ENCODE data around the gene PRICKLE3. TPM values are rescaled to one million over a fixed set of nuclear protein-coding genes. Genes with fewer than 3 reads are reported as not detected.
"Not testable (repeated sequence)": the region's sequence is repeated elsewhere in the genome, so short reads cannot be mapped to it uniquely, and the experiment has no call there.

Gene PRICKLE3
- total RNA-seq, 1 donor from 2014 or later: 4.2 TPM

GRCh38 chrX:49175435-49176274 is 10.5 kb downstream of the PRICKLE3 start:
- H3K9me3 Mint-ChIP-seq: peaks cover 4% of the 10 kb centered on the region
- peaks cover 6% of the 10 kb centered on the region for H3K36me3 Mint-ChIP-seq (ENCODE audit: low read depth)
- no peak for DNase-seq (ENCODE audit: low read depth, low spot score)
- no peak overlapping the region for H3K4me3 Mint-ChIP-seq
- H3K27ac Mint-ChIP-seq (ENCODE audit: unreplicated experiment): no peak overlapping the region
- H3K4me1 Mint-ChIP-seq: peaks cover 5% of the 10 kb centered on the region
- H3K27me3 Mint-ChIP-seq (ENCODE audit: low read depth): peaks cover 35% of the 10 kb centered on the region
- TF ChIP-seq, protein P1, sequence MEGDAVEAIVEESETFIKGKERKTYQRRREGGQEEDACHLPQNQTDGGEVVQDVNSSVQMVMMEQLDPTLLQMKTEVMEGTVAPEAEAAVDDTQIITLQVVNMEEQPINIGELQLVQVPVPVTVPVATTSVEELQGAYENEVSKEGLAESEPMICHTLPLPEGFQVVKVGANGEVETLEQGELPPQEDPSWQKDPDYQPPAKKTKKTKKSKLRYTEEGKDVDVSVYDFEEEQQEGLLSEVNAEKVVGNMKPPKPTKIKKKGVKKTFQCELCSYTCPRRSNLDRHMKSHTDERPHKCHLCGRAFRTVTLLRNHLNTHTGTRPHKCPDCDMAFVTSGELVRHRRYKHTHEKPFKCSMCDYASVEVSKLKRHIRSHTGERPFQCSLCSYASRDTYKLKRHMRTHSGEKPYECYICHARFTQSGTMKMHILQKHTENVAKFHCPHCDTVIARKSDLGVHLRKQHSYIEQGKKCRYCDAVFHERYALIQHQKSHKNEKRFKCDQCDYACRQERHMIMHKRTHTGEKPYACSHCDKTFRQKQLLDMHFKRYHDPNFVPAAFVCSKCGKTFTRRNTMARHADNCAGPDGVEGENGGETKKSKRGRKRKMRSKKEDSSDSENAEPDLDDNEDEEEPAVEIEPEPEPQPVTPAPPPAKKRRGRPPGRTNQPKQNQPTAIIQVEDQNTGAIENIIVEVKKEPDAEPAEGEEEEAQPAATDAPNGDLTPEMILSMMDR (conservative IDR thresholded peaks at IDR 0.05): no peak

DNA sequence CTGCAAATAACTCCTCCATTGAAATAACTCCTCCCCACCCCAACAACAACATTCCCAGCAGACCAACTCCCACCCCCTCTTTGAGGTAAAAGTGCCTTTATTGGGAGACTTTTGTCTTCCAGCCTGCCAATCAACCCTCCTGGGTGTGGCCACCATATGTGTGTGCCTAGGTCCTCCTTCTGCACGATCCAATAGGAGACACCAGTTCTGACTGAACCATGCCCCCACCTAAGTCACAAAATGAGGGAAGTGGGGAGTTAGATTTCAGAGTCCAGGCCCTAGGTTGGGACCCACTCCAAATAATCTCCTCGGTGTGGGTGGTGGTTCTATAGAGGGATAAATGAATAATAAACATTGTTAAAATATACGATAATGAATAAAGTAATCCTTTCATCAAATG is 11.4 kb downstream of the PRICKLE3 start:
- H3K27ac Mint-ChIP-seq (ENCODE audit: unreplicated experiment): no peak overlapping the region
- peaks cover 5% of the 10 kb centered on the region for H3K4me1 Mint-ChIP-seq
- H3K36me3 Mint-ChIP-seq (ENCODE audit: low read depth): peaks cover 6% of the 10 kb centered on the region
- peaks cover 4% of the 10 kb centered on the region for H3K9me3 Mint-ChIP-seq
- TF ChIP-seq, protein P1 (conservative IDR thresholded peaks at IDR 0.05): no peak
- DNase-seq (ENCODE audit: low read depth, low spot score): no peak
- H3K4me3 Mint-ChIP-seq: no peak overlapping the region
- H3K27me3 Mint-ChIP-seq (ENCODE audit: low read depth): peaks cover 42% of the 10 kb centered on the region

DNA sequence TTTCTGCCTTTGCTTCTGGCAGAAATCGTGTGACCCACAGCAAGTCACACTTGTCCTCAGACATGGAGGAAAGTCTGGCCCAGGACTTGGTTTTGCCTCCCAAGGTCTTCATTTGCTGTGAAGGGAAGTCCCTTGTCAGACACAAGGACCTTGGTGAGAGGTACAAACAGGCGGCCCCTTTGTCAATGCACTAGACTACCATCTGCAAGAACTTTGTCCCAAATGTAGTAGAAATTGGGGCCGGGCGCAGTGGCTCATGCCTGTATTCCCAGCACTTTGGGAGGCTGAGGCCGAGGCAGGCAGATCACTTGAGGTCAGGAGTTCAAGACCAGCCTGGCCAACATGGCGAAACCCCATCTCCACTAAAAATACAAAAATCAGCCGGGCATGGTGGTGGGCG is 12.6 kb downstream of the PRICKLE3 start:
- not testable (repeated sequence) for DNase-seq (ENCODE audit: low read depth, low spot score); H3K9me3 Mint-ChIP-seq; H3K4me3 Mint-ChIP-seq

GRCh38 chrX:49172280-49172780 is 13.8 kb downstream of the PRICKLE3 start:
- peaks cover 55% of the 10 kb centered on the region for H3K27me3 Mint-ChIP-seq (ENCODE audit: low read depth)

More for the DNA sequence above, 12.6 kb downstream of the PRICKLE3 start:
- H3K36me3 Mint-ChIP-seq (ENCODE audit: low read depth); H3K4me1 Mint-ChIP-seq; H3K27ac Mint-ChIP-seq (ENCODE audit: unreplicated experiment): not testable (repeated sequence)
- peaks cover 49% of the 10 kb centered on the region for H3K27me3 Mint-ChIP-seq (ENCODE audit: low read depth)

GRCh38 chrX:49171752-49172279 is 14.4 kb downstream of the PRICKLE3 start, which contains the start of gene PLP2:
TSS of gene PLP2 (plus strand) at chrX:49171898. CDS start at chrX:49172001, 103 bp downstream.
- TF ChIP-seq, protein P1 (conservative IDR thresholded peaks at IDR 0.05): no peak
- H3K36me3 Mint-ChIP-seq (ENCODE audit: low read depth): peaks cover 5% of the 10 kb centered on the region
- peak within 1 kb of the TSS; percentile 38 for H3K4me3 Mint-ChIP-seq
- H3K27ac Mint-ChIP-seq (ENCODE audit: unreplicated experiment): no peak within 1 kb of the TSS
- no peaks in the 10 kb centered on the region for H3K9me3 Mint-ChIP-seq
- no peak for DNase-seq (ENCODE audit: low read depth, low spot score)
- peaks cover 10% of the 10 kb centered on the region for H3K4me1 Mint-ChIP-seq
- H3K27me3 Mint-ChIP-seq (ENCODE audit: low read depth): peaks cover 58% of the 10 kb centered on the region

More at GRCh38 chrX:49172280-49172780, 13.8 kb downstream of the PRICKLE3 start:
- Mint-ChIP-seq H3K4me1 (peaks cover 7% of the 10 kb centered on the region), H3K4me3 (peak overlapping the region; percentile 38), H3K27ac (ENCODE audit: unreplicated experiment) (no peak overlapping the region), H3K9me3 (no peaks in the 10 kb centered on the region), H3K36me3 (ENCODE audit: low read depth) (peaks cover 5% of the 10 kb centered on the region)
- DNase-seq (ENCODE audit: low read depth, low spot score): no peak
- TF ChIP-seq, protein P1 (conservative IDR thresholded peaks at IDR 0.05): no peak

DNA sequence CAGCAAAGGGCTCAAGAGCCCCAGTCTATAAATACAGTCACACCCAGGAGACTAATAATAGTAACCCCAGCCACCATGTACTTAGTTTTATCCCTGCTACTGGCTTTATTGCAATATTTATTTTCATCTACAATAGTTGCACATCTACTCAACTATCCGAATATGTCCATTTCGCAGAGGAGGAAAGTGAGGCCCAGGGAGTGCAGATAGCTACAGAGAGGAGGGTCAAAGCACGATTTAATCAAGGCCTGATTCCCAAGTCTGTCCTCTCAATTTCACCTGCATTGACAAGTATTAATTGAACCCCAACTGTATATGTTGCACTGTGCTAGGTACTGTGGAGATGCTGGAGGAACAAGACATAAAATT is 18.4 kb downstream of the PRICKLE3 start:
- no peak for DNase-seq (ENCODE audit: low read depth, low spot score)
- peaks cover 5% of the 10 kb centered on the region for H3K9me3 Mint-ChIP-seq
- H3K36me3 Mint-ChIP-seq (ENCODE audit: low read depth): peaks cover 8% of the 10 kb centered on the region
- peaks cover 17% of the 10 kb centered on the region for H3K4me1 Mint-ChIP-seq
- peaks cover 55% of the 10 kb centered on the region for H3K27me3 Mint-ChIP-seq (ENCODE audit: low read depth)
- TF ChIP-seq, protein P1 (conservative IDR thresholded peaks at IDR 0.05): no peak
- H3K4me3 Mint-ChIP-seq: no peak overlapping the region
- no peak overlapping the region for H3K27ac Mint-ChIP-seq (ENCODE audit: unreplicated experiment)
